ENCODE results near the gene GNS.

GNS gene

DNA sequence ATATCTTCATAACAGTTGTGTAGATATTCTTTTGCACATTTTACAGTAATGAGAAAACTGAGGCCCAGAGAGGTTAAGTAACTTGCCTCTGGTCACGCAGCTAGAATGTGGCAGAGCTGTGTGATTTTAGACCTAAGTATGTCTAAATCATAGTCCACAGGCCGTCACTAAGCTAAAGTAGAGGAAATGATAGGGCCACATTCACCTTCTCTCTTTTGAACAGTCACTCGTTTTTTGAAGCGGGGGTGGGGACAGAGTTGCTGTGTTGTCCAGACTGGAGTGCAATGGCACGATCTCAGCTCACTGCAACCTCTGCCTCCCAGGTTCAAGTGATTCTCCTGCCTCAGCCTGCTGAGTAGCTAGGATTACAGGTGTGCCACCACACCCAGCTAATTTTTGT is 80.4 kb downstream of the GNS start:
- H3K9me3 ChIP-seq (ENCODE audit: control insufficient read depth, low read depth, low read length) = no peaks in the 10 kb centered on the region
- no peak overlapping the region for H3K27ac ChIP-seq (ENCODE audit: low read length)
- no peaks in the 10 kb centered on the region for H3K36me3 ChIP-seq (ENCODE audit: control insufficient read depth, low read depth, low read length)
- H3K27me3 ChIP-seq (ENCODE audit: control insufficient read depth, insufficient read depth, low read length) = no peaks in the 10 kb centered on the region
- no peak overlapping the region for H3K4me3 ChIP-seq (ENCODE audit: low read length)
- no peak overlapping the region for H3K9ac ChIP-seq (ENCODE audit: low read length)
- peaks cover 16% of the 10 kb centered on the region for H3K4me1 ChIP-seq (ENCODE audit: control insufficient read depth, low read depth, low read length)

DNA sequence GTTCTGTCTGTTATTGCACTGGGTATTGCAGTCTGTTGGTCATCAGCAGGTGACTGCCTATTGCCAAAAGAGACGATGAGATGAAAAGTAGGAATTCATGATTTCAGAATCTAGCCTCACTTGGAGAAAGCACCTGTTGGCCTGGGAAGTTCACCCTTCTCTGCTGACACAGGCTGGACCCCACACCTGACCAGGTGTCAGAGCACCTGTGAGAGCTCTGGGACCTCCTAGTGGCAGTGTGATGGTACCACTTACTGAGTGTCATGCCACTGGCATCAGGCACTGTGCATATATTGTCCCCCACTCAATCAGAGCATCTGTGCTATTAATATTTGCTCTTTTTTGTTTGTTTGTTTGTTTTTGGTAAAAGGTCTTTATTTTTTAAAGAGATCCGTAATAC is 81.0 kb downstream of the GNS start:
- Histone ChIP-seq H3K9ac (ENCODE audit: low read length) (no peak overlapping the region), H3K27ac (ENCODE audit: low read length) (no peak overlapping the region), H3K36me3 (ENCODE audit: control insufficient read depth, low read depth, low read length) (no peaks in the 10 kb centered on the region), H3K4me3 (ENCODE audit: low read length) (no peak overlapping the region), H3K27me3 (ENCODE audit: control insufficient read depth, insufficient read depth, low read length) (no peaks in the 10 kb centered on the region), H3K9me3 (ENCODE audit: control insufficient read depth, low read depth, low read length) (no peaks in the 10 kb centered on the region), H3K4me1 (ENCODE audit: control insufficient read depth, low read depth, low read length) (peaks cover 19% of the 10 kb centered on the region)

DNA sequence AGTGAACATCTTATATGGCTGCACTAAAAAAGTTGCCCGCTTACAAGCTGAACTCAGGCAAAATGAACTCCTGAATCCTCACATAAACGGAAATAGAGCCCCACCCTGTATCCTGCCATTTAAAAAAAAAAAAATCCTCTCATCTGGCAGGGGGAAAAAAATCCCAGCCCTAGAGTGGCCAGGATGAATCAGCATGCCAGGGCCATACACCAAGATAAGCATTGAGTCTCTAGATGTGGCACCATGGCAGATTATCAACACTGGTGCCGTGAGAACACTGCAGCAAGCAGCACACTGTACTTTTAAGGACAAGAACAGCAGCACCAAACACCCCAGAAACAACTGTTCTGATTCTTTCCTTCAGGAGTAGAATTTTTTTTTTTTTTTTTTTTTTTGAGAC is 83.4 kb downstream of the GNS start:
- H3K9ac ChIP-seq (ENCODE audit: low read length) = no peak overlapping the region
- H3K36me3 ChIP-seq (ENCODE audit: control insufficient read depth, low read depth, low read length) = no peaks in the 10 kb centered on the region
- no peaks in the 10 kb centered on the region for H3K9me3 ChIP-seq (ENCODE audit: control insufficient read depth, low read depth, low read length)
- no peak overlapping the region for H3K4me3 ChIP-seq (ENCODE audit: low read length)
- H3K27ac ChIP-seq (ENCODE audit: low read length) = no peak overlapping the region
- H3K4me1 ChIP-seq (ENCODE audit: control insufficient read depth, low read depth, low read length) = peaks cover 18% of the 10 kb centered on the region
- no peaks in the 10 kb centered on the region for H3K27me3 ChIP-seq (ENCODE audit: control insufficient read depth, insufficient read depth, low read length)

DNA sequence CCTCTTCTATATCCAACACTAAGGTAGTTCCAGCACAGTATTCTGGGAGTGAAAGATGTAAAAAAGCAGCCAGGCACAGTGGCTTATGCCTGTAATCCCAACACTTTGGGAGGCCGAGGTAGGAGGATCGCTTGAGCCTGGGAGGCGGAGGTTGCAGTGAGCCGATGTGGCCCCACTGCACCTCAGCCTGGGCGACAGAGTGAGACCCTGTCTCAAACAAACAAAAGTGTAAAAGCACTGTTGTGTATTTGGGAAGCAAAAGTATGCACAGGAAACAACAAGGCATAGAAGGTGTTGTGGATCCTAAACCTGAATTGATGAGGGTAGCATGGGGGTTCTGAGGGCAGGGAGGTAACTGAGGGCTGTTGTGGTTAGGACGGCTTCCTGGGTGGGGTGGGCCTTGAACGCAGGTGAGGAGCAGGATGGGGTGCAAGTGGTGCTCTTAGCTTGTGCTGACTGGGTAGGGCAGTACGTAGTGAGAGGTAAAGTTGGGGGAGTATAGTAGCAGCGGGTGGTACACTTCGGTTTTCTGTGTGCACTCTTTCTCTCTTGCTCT is 84.8 kb downstream of the GNS start:
- H3K9me3 ChIP-seq (ENCODE audit: control insufficient read depth, low read depth, low read length) = no peaks in the 10 kb centered on the region
- H3K27ac ChIP-seq (ENCODE audit: low read length) = no peak overlapping the region
- H3K36me3 ChIP-seq (ENCODE audit: control insufficient read depth, low read depth, low read length) = no peaks in the 10 kb centered on the region
- H3K9ac ChIP-seq (ENCODE audit: low read length) = no peak overlapping the region
- H3K27me3 ChIP-seq (ENCODE audit: control insufficient read depth, insufficient read depth, low read length) = no peaks in the 10 kb centered on the region
- peaks cover 31% of the 10 kb centered on the region for H3K4me1 ChIP-seq (ENCODE audit: control insufficient read depth, low read depth, low read length)
- H3K4me3 ChIP-seq (ENCODE audit: low read length) = no peak overlapping the region

DNA sequence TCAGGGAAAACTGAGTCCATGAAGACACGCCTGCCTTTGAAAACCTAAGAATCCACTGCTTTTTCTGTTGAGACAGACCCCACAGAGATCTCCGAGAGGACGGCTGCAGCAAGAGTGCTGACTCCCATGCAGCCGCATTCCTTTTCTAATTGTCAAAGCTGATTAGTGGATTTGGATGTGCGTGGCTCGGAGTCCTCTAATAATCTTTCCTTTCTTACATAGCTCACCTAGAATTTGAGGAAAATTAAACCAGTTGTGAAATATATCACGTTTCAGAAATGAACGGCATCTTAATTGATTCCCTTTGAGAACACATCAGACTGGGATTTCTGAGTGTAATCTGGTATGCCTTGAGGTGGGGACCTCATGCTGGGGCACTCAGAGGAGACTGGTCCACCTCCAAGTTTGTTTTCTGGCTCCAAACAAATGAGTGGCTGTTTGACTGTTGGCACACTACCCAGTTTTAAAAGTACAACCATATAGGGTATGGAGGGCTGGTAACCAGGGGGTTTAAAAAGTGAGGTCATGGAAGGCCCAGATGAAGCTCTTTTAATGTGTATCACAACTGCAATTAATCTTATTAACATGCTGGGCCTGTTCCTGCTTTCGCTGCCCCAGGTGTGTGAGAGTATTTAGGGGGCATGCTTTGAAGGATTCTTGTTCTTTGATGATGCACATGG is 85.6 kb downstream of the GNS start:
- H3K9me3 ChIP-seq (ENCODE audit: control insufficient read depth, low read depth, low read length) = no peaks in the 10 kb centered on the region
- H3K9ac ChIP-seq (ENCODE audit: low read length) = no peak overlapping the region
- no peak overlapping the region for H3K4me3 ChIP-seq (ENCODE audit: low read length)
- no peaks in the 10 kb centered on the region for H3K36me3 ChIP-seq (ENCODE audit: control insufficient read depth, low read depth, low read length)
- H3K27me3 ChIP-seq (ENCODE audit: control insufficient read depth, insufficient read depth, low read length) = no peaks in the 10 kb centered on the region
- no peak overlapping the region for H3K27ac ChIP-seq (ENCODE audit: low read length)
- H3K4me1 ChIP-seq (ENCODE audit: control insufficient read depth, low read depth, low read length) = peaks cover 39% of the 10 kb centered on the region

DNA sequence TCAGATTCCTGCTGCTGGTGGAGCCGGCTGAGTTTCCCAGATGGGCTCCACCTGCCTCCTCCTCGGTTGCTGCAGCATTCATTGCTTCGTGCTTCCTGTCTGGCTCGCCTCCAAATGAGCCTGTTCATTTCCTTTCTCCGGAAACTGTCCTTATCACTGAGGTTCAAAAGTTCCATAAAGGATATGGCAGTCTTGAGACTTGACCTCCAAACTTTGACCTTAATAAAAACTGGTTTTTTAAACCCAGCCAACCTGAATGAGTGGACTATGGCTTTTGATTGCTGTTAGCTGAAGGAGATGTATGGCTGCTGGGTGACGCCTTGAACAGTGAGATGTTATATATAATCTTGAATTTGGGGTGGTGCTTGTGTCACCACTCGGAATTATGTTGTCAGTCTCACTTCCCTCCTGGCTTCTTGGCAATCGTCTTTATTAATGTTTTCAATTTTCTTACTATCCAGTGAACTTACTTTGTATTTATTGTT is 86.2 kb downstream of the GNS start:
- Histone ChIP-seq H3K9ac (ENCODE audit: low read length) (no peak overlapping the region), H3K36me3 (ENCODE audit: control insufficient read depth, low read depth, low read length) (no peaks in the 10 kb centered on the region), H3K4me3 (ENCODE audit: low read length) (no peak overlapping the region), H3K27ac (ENCODE audit: low read length) (no peak overlapping the region), H3K4me1 (ENCODE audit: control insufficient read depth, low read depth, low read length) (peaks cover 39% of the 10 kb centered on the region), H3K9me3 (ENCODE audit: control insufficient read depth, low read depth, low read length) (no peaks in the 10 kb centered on the region), H3K27me3 (ENCODE audit: control insufficient read depth, insufficient read depth, low read length) (no peaks in the 10 kb centered on the region)

DNA sequence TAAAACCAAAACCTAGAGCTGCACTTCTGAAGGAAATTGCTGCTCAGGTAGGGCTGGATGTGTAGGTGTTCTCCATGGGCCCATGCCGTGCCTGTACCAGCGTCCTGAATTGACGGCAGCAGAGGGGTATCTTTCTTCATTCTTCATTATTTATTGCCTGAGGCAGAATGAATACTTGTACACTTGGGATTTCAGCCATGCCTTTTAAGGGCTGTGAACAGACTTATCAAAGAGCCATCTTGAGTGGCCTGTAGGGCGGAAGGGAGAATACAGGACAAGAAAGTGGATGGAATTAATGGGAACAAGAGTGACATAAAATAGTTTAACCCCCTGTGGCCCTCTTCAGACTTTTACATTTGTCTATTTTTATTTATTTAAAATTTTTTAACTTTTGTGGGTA is 87.5 kb downstream of the GNS start:
- Histone ChIP-seq H3K27ac (ENCODE audit: low read length) (no peak overlapping the region), H3K9ac (ENCODE audit: low read length) (no peak overlapping the region), H3K9me3 (ENCODE audit: control insufficient read depth, low read depth, low read length) (no peaks in the 10 kb centered on the region), H3K36me3 (ENCODE audit: control insufficient read depth, low read depth, low read length) (no peaks in the 10 kb centered on the region), H3K27me3 (ENCODE audit: control insufficient read depth, insufficient read depth, low read length) (no peaks in the 10 kb centered on the region), H3K4me3 (ENCODE audit: low read length) (no peak overlapping the region), H3K4me1 (ENCODE audit: control insufficient read depth, low read depth, low read length) (peaks cover 46% of the 10 kb centered on the region)

DNA sequence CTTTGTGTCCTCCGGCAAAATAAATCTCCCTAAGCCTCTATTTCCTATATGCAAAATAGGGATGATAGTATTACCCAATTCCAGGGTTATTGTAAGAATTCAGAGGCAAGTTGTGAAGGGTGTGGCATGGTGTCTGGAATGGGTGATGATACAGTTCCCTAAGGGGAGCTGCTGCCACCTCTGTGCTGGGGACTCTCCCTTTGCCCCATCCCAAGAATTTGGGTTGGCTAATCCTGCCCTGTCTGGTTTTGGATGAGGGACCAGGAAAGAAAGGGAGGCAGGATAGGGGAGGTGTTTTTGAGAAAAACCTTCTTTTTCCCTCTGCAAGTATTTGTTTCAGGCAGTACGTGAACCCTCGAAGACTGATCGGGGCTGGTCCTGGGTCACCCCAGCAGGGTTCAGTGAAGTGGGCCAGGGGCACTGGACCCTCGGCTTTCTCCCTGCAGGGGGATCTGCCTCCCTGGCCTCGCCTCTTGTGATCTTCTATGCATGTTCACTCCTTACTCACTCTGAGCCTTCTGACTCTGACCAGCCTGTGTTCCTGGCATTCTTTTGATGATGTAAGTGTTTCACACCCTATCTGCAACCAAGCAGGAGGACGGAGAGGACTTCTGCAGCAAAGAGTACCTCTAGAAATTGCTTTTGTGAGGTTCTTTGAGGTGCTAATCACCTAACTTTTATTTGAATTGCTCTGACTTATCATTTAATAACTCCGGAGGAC is 88.1 kb downstream of the GNS start:
- no peak overlapping the region for H3K27ac ChIP-seq (ENCODE audit: low read length)
- no peak overlapping the region for H3K4me3 ChIP-seq (ENCODE audit: low read length)
- no peaks in the 10 kb centered on the region for H3K36me3 ChIP-seq (ENCODE audit: control insufficient read depth, low read depth, low read length)
- H3K9me3 ChIP-seq (ENCODE audit: control insufficient read depth, low read depth, low read length) = no peaks in the 10 kb centered on the region
- no peaks in the 10 kb centered on the region for H3K27me3 ChIP-seq (ENCODE audit: control insufficient read depth, insufficient read depth, low read length)
- H3K9ac ChIP-seq (ENCODE audit: low read length) = no peak overlapping the region
- peaks cover 47% of the 10 kb centered on the region for H3K4me1 ChIP-seq (ENCODE audit: control insufficient read depth, low read depth, low read length)

DNA sequence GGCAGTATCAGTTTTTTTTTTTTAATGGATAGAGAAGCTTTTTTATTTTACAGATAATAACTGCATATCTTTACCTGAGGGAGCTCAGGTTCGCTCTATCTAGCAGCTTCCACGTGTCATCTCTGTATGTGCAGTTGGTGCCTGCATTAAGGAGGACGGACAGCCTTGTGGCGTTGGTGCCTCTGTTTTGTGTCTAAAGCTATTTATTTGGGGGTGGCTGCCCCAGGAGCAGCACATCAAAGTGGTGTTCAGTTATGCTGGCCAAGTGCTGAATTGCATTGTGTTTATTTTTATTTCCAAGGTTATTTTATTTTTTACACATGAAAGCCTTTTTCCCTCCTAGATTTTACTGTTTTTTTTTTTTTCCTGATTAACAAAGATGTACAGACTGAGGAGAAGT is 89.2 kb downstream of the GNS start:
- peaks cover 55% of the 10 kb centered on the region for H3K4me1 ChIP-seq (ENCODE audit: control insufficient read depth, low read depth, low read length)
- H3K27ac ChIP-seq (ENCODE audit: low read length) = no peak overlapping the region
- no peaks in the 10 kb centered on the region for H3K36me3 ChIP-seq (ENCODE audit: control insufficient read depth, low read depth, low read length)
- H3K9ac ChIP-seq (ENCODE audit: low read length) = no peak overlapping the region
- no peaks in the 10 kb centered on the region for H3K9me3 ChIP-seq (ENCODE audit: control insufficient read depth, low read depth, low read length)
- H3K4me3 ChIP-seq (ENCODE audit: low read length) = no peak overlapping the region
- no peaks in the 10 kb centered on the region for H3K27me3 ChIP-seq (ENCODE audit: control insufficient read depth, insufficient read depth, low read length)

DNA sequence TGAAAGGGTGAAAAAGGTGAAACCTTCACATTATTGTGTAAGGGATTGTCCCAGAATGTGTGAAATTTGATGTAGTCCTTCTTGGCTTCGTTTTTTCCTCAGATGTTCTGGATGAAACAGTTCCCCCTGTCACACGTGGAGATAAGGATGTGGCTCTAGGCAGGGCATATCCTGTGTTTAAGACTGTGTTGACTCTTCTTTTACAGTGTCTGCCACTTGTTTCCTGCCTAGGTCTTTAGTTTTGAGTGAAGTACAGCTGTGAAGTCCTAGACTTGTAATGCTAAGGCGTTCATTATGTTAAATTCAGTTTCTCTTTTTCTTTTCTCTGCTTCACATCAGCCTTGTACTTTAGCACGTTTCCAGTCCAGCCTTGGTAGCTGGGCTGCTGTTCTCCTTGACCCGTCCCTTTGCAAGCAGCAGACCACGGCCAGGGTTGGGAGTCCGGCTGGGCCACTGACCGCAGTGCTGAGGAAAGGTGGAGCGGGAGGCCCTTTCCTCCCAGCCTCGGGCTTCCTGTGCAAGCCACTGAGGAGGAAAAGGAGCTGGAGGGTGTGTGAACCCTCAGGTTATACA is 89.8 kb downstream of the GNS start:
- no peaks in the 10 kb centered on the region for H3K27me3 ChIP-seq (ENCODE audit: control insufficient read depth, insufficient read depth, low read length)

DNA sequence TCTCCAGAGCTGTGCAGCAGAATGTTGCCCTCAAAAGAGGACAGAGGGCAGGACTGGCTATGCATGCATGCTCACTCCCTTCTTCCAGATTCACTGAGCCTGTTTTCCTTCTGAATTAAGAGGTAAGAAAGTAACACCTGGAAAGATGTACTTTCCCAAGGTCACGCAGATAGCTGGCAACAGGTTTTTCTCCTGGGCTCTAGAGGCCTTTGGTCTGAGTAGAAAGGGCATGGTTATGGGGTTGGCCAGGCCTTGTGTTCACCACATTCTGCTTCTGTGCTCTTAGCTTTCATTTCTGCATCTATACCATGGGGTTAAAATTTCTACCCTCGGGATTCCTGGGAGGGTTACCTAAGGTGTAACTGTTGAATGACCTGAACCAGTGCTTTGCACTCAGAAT is 91.4 kb downstream of the GNS start:
- Histone ChIP-seq H3K4me1 (ENCODE audit: control insufficient read depth, low read depth, low read length) (peaks cover 42% of the 10 kb centered on the region), H3K9me3 (ENCODE audit: control insufficient read depth, low read depth, low read length) (no peaks in the 10 kb centered on the region), H3K4me3 (ENCODE audit: low read length) (no peak overlapping the region), H3K27me3 (ENCODE audit: control insufficient read depth, insufficient read depth, low read length) (no peaks in the 10 kb centered on the region), H3K36me3 (ENCODE audit: control insufficient read depth, low read depth, low read length) (no peaks in the 10 kb centered on the region), H3K27ac (ENCODE audit: low read length) (no peak overlapping the region), H3K9ac (ENCODE audit: low read length) (no peak overlapping the region)

More for the DNA sequence above, 89.8 kb downstream of the GNS start:
- Histone ChIP-seq H3K4me1 (ENCODE audit: control insufficient read depth, low read depth, low read length) (peaks cover 55% of the 10 kb centered on the region), H3K27ac (ENCODE audit: low read length) (no peak overlapping the region), H3K9ac (ENCODE audit: low read length) (no peak overlapping the region), H3K9me3 (ENCODE audit: control insufficient read depth, low read depth, low read length) (no peaks in the 10 kb centered on the region), H3K4me3 (ENCODE audit: low read length) (no peak overlapping the region), H3K36me3 (ENCODE audit: control insufficient read depth, low read depth, low read length) (no peaks in the 10 kb centered on the region)
